ENCODE data around the gene LRRC52.

DNA sequence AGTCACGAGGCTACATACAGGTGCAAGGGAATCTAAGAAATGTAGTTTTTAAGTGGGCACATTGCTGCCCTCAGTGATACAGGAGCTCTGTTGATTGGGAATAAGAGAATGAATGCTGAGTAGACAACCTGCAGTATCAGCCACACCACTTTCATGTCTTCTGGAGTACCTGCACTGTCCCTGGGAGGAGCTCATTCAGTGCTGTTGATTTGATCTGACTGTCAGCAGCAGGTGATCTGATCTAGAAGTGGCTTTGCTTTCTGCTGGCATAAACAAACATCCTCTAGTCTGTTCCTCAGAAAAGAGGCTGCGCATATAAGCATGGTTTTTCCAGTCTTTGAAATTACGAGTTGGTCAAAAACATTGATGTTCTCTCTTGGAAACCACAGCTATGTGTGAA is 35.5 kb upstream of the LRRC52 start:
- TF ChIP-seq POLR2AphosphoS5 (IDR thresholded peaks at IDR 0.05; ENCODE audit: low read depth, low read length): no peak
- TF ChIP-seq SIN3A (IDR thresholded peaks at IDR 0.05; ENCODE audit: borderline replicate concordance, insufficient read depth, low read length): no peak
